GM12891 (cell line): ENCODE data around the gene S100A6.

Experiments
- DNase-seq: peaks from one replicate; pipeline ENCODE4 v3.0.0; 2011; ENCODE audit warnings: low spot score; ENCODE audit not compliant: insufficient read length
- FAIRE-seq: peaks from 2 replicates; lab custom pipeline; 2011; peaks lifted over from hg19 to GRCh38; lab: Jason Lieb, UNC
- PAX5 ChIP-seq: IDR thresholded peaks from 2 replicates; pipeline ENCODE4 v1.6.1; 2011; ENCODE audit warnings: low read length, moderate library complexity, mild to moderate bottlenecking; ENCODE audit not compliant: insufficient read depth, severe bottlenecking
- POLR2A ChIP-seq: IDR thresholded peaks from 2 replicates; pipeline ENCODE4 v1.6.1; 2011; ENCODE audit warnings: low read depth, low read length, control low read depth
- POLR2AphosphoS5 ChIP-seq: IDR thresholded peaks from 2 replicates; pipeline ENCODE4 v1.6.1; 2011; ENCODE audit warnings: low read depth, low read length, control low read depth
- POU2F2 ChIP-seq: IDR thresholded peaks from 2 replicates; pipeline ENCODE4 v1.6.1; 2011; ENCODE audit warnings: low read depth, mild to moderate bottlenecking, control low read depth, low read length, moderate library complexity
- SPI1 ChIP-seq: IDR thresholded peaks from 2 replicates; pipeline ENCODE4 v1.6.1; 2011; ENCODE audit warnings: low read depth, low read length, control low read depth
- TAF1 ChIP-seq: IDR thresholded peaks from 2 replicates; pipeline ENCODE4 v1.6.1; 2011; ENCODE audit warnings: low read depth, low read length, control low read depth

The S100A6 gene

GRCh38 chr1:153552335-153552734 is 16.5 kb upstream of the S100A6 start:
- FAIRE-seq (no peak), DNase-seq (no peak)
- TF ChIP-seq SPI1 = no peak
- no peak for TF ChIP-seq POLR2AphosphoS5
- TF ChIP-seq POU2F2 = no peak
- no peak for TF ChIP-seq TAF1
- TF ChIP-seq POLR2A = no peak
- TF ChIP-seq PAX5 = no peak

GRCh38 chr1:153550827-153551500 is 15.2 kb upstream of the S100A6 start:
- TF ChIP-seq POLR2AphosphoS5 (no peak), SPI1 (no peak), POLR2A (no peak), TAF1 (no peak), PAX5 (no peak), POU2F2 (no peak)
- FAIRE-seq (no peak), DNase-seq (no peak)

- no peak for TF ChIP-seq TAF1
- no peak for TF ChIP-seq POLR2A
- TF ChIP-seq PAX5 = no peak
- no peak for TF ChIP-seq POLR2AphosphoS5
- TF ChIP-seq SPI1 = no peak
- no peak for TF ChIP-seq POU2F2
- no peak for FAIRE-seq
- DNase-seq = no peak
Measured at GRCh38 chr1:153550398-153550758, 14.6 kb upstream of the S100A6 start.

- TF ChIP-seq PAX5 (no peak), SPI1 (no peak), POU2F2 (no peak), TAF1 (no peak), POLR2AphosphoS5 (no peak), POLR2A (no peak)
- DNase-seq = no peak
- FAIRE-seq = no peak
Measured at GRCh38 chr1:153549741-153550397, 14.1 kb upstream of the S100A6 start.

- FAIRE-seq (no peak), DNase-seq (no peak)
- TF ChIP-seq PAX5 (no peak), POLR2A (no peak), TAF1 (no peak), SPI1 (no peak), POU2F2 (no peak), POLR2AphosphoS5 (no peak)
Measured at GRCh38 chr1:153548722-153549688, 13.2 kb upstream of the S100A6 start, which contains the start of gene S100A3. Gene S100A3 (minus strand): TSS chr1:153549258. CDS start chr1:153548485, 773 bp downstream.

- no peak for FAIRE-seq
- TF ChIP-seq TAF1 (no peak), POLR2A (no peak), POU2F2 (no peak), PAX5 (no peak), POLR2AphosphoS5 (no peak)
- no peak for DNase-seq
Measured at GRCh38 chr1:153547560-153548551, 12.1 kb upstream of the S100A6 start.

GRCh38 chr1:153546796-153547559 is 11.2 kb upstream of the S100A6 start:
- TF ChIP-seq POLR2A (no peak), SPI1 (no peak), POU2F2 (no peak), POLR2AphosphoS5 (no peak), TAF1 (no peak), PAX5 (no peak)
- DNase-seq = no peak
- FAIRE-seq = no peak

GRCh38 chr1:153546371-153546770 is 10.6 kb upstream of the S100A6 start:
- DNase-seq (no peak), FAIRE-seq (no peak)
- TF ChIP-seq POLR2AphosphoS5 (no peak), TAF1 (no peak), POU2F2 (no peak), PAX5 (no peak), SPI1 (no peak), POLR2A (no peak)
